A549 (cell line): Measurements from ENCODE around the gene NTNG1. TPM values are rescaled to one million over a fixed set of nuclear protein-coding genes. Genes with fewer than 3 reads are reported as not detected.

Experiments used
- ATAC-seq, 2 experiments: fragments of 200-7000 bp in 1 of 2; fragments of >200 bp in 1 of 2; cut with Nextera tagmentation in 1 of 2; cut with Tn5 transposase in 1 of 2; 3 replicates each; pipeline versions ENCODE4 v1.8.0 to v1.9.1; 2018 to 2020; ENCODE audit warnings: mild to moderate bottlenecking in 1 of 2, moderate library complexity in 1 of 2
- CTCF ChIA-PET: fragments of 300-600 bp; sonication (Branson Sonifier 250); formaldehyde crosslinking; extraction: SDS; loops from one replicate; lab custom pipeline; 2021; ENCODE audit warnings: antibody characterized with exemption, inconsistent platforms; lab: Yijun Ruan, JAX
- POLR2A ChIA-PET: fragments of 350-600 bp; formaldehyde crosslinking; extraction: SDS; loops from one replicate; lab custom pipeline; 2021; ENCODE audit warnings: antibody characterized with exemption, inconsistent platforms; lab: Yijun Ruan, JAX
- DNase-seq, 2 experiments: peaks; one replicate each; pipeline versions ENCODE4 v3.0.0 to v3.0.0-alpha.2; 2011 to 2016; ENCODE audit warnings: low read depth in 1 of 2, low spot score in 1 of 2
- FAIRE-seq: peaks from 2 replicates; lab custom pipeline; 2011; peaks lifted over from hg19 to GRCh38; lab: Jason Lieb, UNC
- H3K27ac ChIP-seq, 2 experiments: fragments of >200 bp; sonication (Bioruptor Twin); formaldehyde crosslinking; 3 replicates each; pipeline ENCODE4 v1.5.1; 2016 to 2017
- H3K4me1 ChIP-seq: fragments of >200 bp; sonication (Bioruptor Twin); formaldehyde crosslinking; 3 replicates; pipeline ENCODE4 v1.6.1; 2016
- H3K4me2 ChIP-seq: fragments of >200 bp; sonication (Bioruptor Twin); formaldehyde crosslinking; 3 replicates; pipeline ENCODE4 v1.6.1; 2016
- H3K4me3 ChIP-seq: fragments of >200 bp; sonication (Bioruptor Twin); formaldehyde crosslinking; 3 replicates; pipeline ENCODE4 v1.5.1; 2016
- H3K9me3 ChIP-seq: fragments of >200 bp; sonication (Bioruptor Twin); formaldehyde crosslinking; 3 replicates; pipeline ENCODE4 v1.6.1; 2016
- CBX8 ChIP-seq: fragments of 200-600 bp; sonication (generic); IDR thresholded peaks from 2 replicates; pipeline ENCODE4 v1.6.1; 2016
- CEBPB ChIP-seq, 2 experiments: fragments of >200 bp in 1 of 2; sonication (Bioruptor Twin) in 1 of 2; formaldehyde crosslinking in 1 of 2; IDR thresholded peaks; 2 replicates each; pipeline ENCODE4 v1.6.1; 2012 to 2016
- CHD2 ChIP-seq: fragments of 150-350 bp; IDR thresholded peaks from 2 replicates; pipeline ENCODE4 v1.6.1; 2014; ENCODE audit warnings: low read length; ENCODE audit not compliant: partially characterized antibody
- CHD4 ChIP-seq: fragments of 200-600 bp; sonication (generic); IDR thresholded peaks from 2 replicates; pipeline ENCODE4 v1.6.1; 2016; ENCODE audit warnings: antibody characterized with exemption, mild to moderate bottlenecking, borderline replicate concordance
- EP300 ChIP-seq, 2 experiments: fragments of >200 bp; sonication (Bioruptor Twin); formaldehyde crosslinking; IDR thresholded peaks; 2 replicates in 1 of 2; 3 replicates in 1 of 2; pipeline ENCODE4 v1.6.1; 2016 to 2017
- ESRRA ChIP-seq: fragments of 150-350 bp; IDR thresholded peaks from 2 replicates; pipeline ENCODE4 v1.6.1; 2014; ENCODE audit warnings: mild to moderate bottlenecking, low read length, borderline replicate concordance
- FOSL2 ChIP-seq, 2 experiments: fragments of 450-650 bp in 1 of 2; fragments of >200 bp in 1 of 2; sonication (Bioruptor Twin) in 1 of 2; formaldehyde crosslinking; IDR thresholded peaks; 2 replicates each; pipeline versions ENCODE4 v1.5.0 to v1.6.1; 2016 to 2020; ENCODE audit warnings: mild to moderate bottlenecking in 1 of 2, moderate library complexity in 1 of 2
- GATA3 ChIP-seq: IDR thresholded peaks from 2 replicates; pipeline ENCODE4 v1.6.1; 2012; ENCODE audit warnings: borderline replicate concordance
- HOXA7 ChIP-seq: fragments of 250-450 bp; sonication (Bioruptor Pico); IDR thresholded peaks from 2 replicates; pipeline ENCODE4 v1.5.0; 2020; ENCODE audit warnings: mild to moderate bottlenecking, moderate library complexity
- HOXB13 ChIP-seq: fragments of 250-450 bp; sonication (Bioruptor Pico); IDR thresholded peaks from 2 replicates; pipeline ENCODE4 v1.5.0; 2020; ENCODE audit warnings: low read depth, mild to moderate bottlenecking, moderate library complexity
- KDM1A ChIP-seq: fragments of 200-600 bp; sonication (generic); IDR thresholded peaks from 2 replicates; pipeline ENCODE4 v1.6.1; 2016; ENCODE audit warnings: low read depth, mild to moderate bottlenecking
- KDM5A ChIP-seq: fragments of 200-600 bp; sonication (generic); IDR thresholded peaks from 2 replicates; pipeline ENCODE4 v1.6.1; 2016; ENCODE audit warnings: antibody characterized with exemption, mild to moderate bottlenecking
- NFE2L2 ChIP-seq: fragments of 150-350 bp; conservative IDR thresholded peaks from 2 replicates; pipeline ENCODE4 v1.6.1; 2014; ENCODE audit warnings: low read length
- POLR2A ChIP-seq: IDR thresholded peaks from 2 replicates; pipeline ENCODE4 v1.6.1; 2012; ENCODE audit warnings: mild to moderate bottlenecking, low read length
- RAD21 ChIP-seq, 2 experiments: fragments of >200 bp in 1 of 2; sonication (Bioruptor Twin) in 1 of 2; formaldehyde crosslinking in 1 of 2; IDR thresholded peaks in 1 of 2; conservative IDR thresholded peaks in 1 of 2; 2 replicates in 1 of 2; 3 replicates in 1 of 2; pipeline ENCODE4 v1.6.1; 2012 to 2018; ENCODE audit warnings: inconsistent platforms in 1 of 2
- RARB ChIP-seq: fragments of 250-450 bp; sonication (Bioruptor Pico); IDR thresholded peaks from 2 replicates; pipeline ENCODE4 v1.8.0; 2021; ENCODE audit warnings: mild to moderate bottlenecking, moderate library complexity
- RCOR1 ChIP-seq: fragments of 150-350 bp; IDR thresholded peaks from 2 replicates; pipeline ENCODE4 v1.6.1; 2014; ENCODE audit warnings: antibody characterized with exemption, low read length, low read depth
- RFX5 ChIP-seq: fragments of 450-650 bp; IDR thresholded peaks from 2 replicates; pipeline ENCODE4 v1.7.1; 2014; ENCODE audit warnings: antibody characterized with exemption, mild to moderate bottlenecking, moderate library complexity
- SREBF2 ChIP-seq: fragments of 450-650 bp; IDR thresholded peaks from 2 replicates; pipeline ENCODE4 v1.6.1; 2014; ENCODE audit warnings: mild to moderate bottlenecking, moderate library complexity
- TFCP2L1 ChIP-seq: fragments of 250-450 bp; sonication (Bioruptor Pico); IDR thresholded peaks from 2 replicates; pipeline ENCODE4 v1.5.0; 2021; ENCODE audit warnings: mild to moderate bottlenecking
- TP53 ChIP-seq: fragments of 250-450 bp; sonication (Bioruptor Pico); IDR thresholded peaks from 2 replicates; pipeline ENCODE4 v1.5.0; 2021; ENCODE audit warnings: mild to moderate bottlenecking, moderate library complexity
- ZNF302 ChIP-seq: fragments of 250-450 bp; sonication (Bioruptor Pico); IDR thresholded peaks from 2 replicates; pipeline ENCODE4 v1.9.0; 2021; ENCODE audit warnings: inconsistent platforms, mild to moderate bottlenecking, moderate library complexity
- WGBS: methylation state at CpG from one replicate; pipeline ENCODE4 v1.1.6; 2017; ENCODE audit errors: missing lambda C conversion rate; 5-methylcytosine and 5-hydroxymethylcytosine counted together
- polyA plus RNA-seq, 4 experiments: library from polyadenylated mRNA; depleted of rRNA in 3 of 4; stranded (reverse); fragments of >200 nt; fragmentation: RNase III in 1 of 4; extraction: RNeasy Plus Mini Kit Qiagen cat#74134 plus additional on column Dnase treatment in 1 of 4; gene quantifications; 2 replicates in 3 of 4; 3 replicates in 1 of 4; pipeline ENCODE4 v1.2.3, GENCODE V29; 2011 to 2017
- TF ChIP-seq, protein P1 (sequence below): fragments of 200-600 bp; sonication (generic); IDR thresholded peaks from 2 replicates; pipeline ENCODE4 v1.6.1; 2016; ENCODE audit warnings: antibody characterized with exemption, mild to moderate bottlenecking, moderate library complexity
- TF ChIP-seq, protein P2 (sequence below): IDR thresholded peaks from 2 replicates; pipeline ENCODE4 v1.6.1; 2012

The NTNG1 gene
- polyA plus RNA-seq, 2 of the 4 experiments (the other 2 are of a cell fraction) = not detected

GRCh38 chr1:107342316-107342715, 201.5 kb downstream of the NTNG1 start:
- no peaks in the 10 kb centered on the region for H3K9me3 ChIP-seq
- TF ChIP-seq RAD21 (conservative IDR thresholded peaks at IDR 0.05 in 1 of 2, IDR thresholded peaks at IDR 0.05 in 1 of 2) = no peak
- no peak for TF ChIP-seq RFX5
- no peak for TF ChIP-seq TP53 (CRISPR knock-in tag)
- TF ChIP-seq, protein P1, sequence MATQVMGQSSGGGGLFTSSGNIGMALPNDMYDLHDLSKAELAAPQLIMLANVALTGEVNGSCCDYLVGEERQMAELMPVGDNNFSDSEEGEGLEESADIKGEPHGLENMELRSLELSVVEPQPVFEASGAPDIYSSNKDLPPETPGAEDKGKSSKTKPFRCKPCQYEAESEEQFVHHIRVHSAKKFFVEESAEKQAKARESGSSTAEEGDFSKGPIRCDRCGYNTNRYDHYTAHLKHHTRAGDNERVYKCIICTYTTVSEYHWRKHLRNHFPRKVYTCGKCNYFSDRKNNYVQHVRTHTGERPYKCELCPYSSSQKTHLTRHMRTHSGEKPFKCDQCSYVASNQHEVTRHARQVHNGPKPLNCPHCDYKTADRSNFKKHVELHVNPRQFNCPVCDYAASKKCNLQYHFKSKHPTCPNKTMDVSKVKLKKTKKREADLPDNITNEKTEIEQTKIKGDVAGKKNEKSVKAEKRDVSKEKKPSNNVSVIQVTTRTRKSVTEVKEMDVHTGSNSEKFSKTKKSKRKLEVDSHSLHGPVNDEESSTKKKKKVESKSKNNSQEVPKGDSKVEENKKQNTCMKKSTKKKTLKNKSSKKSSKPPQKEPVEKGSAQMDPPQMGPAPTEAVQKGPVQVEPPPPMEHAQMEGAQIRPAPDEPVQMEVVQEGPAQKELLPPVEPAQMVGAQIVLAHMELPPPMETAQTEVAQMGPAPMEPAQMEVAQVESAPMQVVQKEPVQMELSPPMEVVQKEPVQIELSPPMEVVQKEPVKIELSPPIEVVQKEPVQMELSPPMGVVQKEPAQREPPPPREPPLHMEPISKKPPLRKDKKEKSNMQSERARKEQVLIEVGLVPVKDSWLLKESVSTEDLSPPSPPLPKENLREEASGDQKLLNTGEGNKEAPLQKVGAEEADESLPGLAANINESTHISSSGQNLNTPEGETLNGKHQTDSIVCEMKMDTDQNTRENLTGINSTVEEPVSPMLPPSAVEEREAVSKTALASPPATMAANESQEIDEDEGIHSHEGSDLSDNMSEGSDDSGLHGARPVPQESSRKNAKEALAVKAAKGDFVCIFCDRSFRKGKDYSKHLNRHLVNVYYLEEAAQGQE = no peak
- TF ChIP-seq HOXA7 (CRISPR knock-in tag) = no peak
- TF ChIP-seq CEBPB (IDR thresholded peaks at IDR 0.05) = no peak
- TF ChIP-seq POLR2A = no peak
- no peak for TF ChIP-seq EP300 (IDR thresholded peaks at IDR 0.05)
- TF ChIP-seq KDM1A = no peak
- TF ChIP-seq ZNF302 = no peak
- TF ChIP-seq, protein P2, sequence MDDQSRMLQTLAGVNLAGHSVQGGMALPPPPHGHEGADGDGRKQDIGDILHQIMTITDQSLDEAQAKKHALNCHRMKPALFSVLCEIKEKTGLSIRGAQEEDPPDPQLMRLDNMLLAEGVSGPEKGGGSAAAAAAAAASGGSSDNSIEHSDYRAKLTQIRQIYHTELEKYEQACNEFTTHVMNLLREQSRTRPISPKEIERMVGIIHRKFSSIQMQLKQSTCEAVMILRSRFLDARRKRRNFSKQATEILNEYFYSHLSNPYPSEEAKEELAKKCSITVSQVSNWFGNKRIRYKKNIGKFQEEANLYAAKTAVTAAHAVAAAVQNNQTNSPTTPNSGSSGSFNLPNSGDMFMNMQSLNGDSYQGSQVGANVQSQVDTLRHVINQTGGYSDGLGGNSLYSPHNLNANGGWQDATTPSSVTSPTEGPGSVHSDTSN = no peak
- no peak for TF ChIP-seq GATA3
- TF ChIP-seq CBX8 = no peak
- TF ChIP-seq TFCP2L1 (CRISPR knock-in tag) = no peak
- no peak for TF ChIP-seq ESRRA
- no peak for TF ChIP-seq CHD2
- no peak for TF ChIP-seq HOXB13 (CRISPR knock-in tag)
- no peak for TF ChIP-seq RCOR1
- no peak for TF ChIP-seq CHD4
- H3K4me1 ChIP-seq = no peaks in the 10 kb centered on the region
- DNase-seq (no peak), ATAC-seq (no peak), FAIRE-seq (no peak)
- ChIA-PET POLR2A (no interaction called here), CTCF (no interaction called here)
- H3K4me3 ChIP-seq = no peak overlapping the region
- no peak overlapping the region for H3K4me2 ChIP-seq
- H3K27ac ChIP-seq = no peak overlapping the region

DNA sequence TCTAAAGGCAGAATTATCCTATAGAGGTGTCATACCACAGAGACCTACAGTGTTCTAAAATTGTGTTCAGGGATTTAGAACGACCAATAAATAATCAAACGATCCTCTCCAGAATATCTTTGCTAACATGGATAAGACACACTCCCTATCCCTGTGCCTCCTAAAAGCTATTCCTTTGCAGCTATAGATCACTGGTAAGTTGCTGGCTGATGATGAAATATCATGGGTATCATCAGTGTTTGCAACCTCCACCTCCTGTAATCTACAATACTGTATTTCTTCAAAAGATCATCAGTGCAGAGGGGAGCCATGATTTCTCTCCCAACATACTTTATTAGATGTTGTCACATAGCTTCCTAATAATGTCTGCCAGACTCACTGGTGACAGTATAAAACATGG, 201.9 kb downstream of the NTNG1 start:
- H3K27ac ChIP-seq = no peak overlapping the region
- H3K4me2 ChIP-seq = no peak overlapping the region
- FAIRE-seq (no peak), DNase-seq (no peak), ATAC-seq (no peak)
- POLR2A ChIA-PET = no interaction called here
- H3K4me3 ChIP-seq = no peak overlapping the region
- TF ChIP-seq HOXA7 (CRISPR knock-in tag) = no peak
- TF ChIP-seq FOSL2 (IDR thresholded peaks at IDR 0.05) = no peak
- no peak for TF ChIP-seq FOSL2 (CRISPR knock-in tag; IDR thresholded peaks at IDR 0.05)
- no peak for TF ChIP-seq RARB (CRISPR knock-in tag)
- TF ChIP-seq NFE2L2 = no peak
- no peak for TF ChIP-seq SREBF2
- no peak for TF ChIP-seq KDM5A
- no peak for TF ChIP-seq TP53 (CRISPR knock-in tag)
- 0% methylated on average over 2 of the region's 2 CpGs for WGBS
- H3K4me1 ChIP-seq = no peaks in the 10 kb centered on the region
- no peaks in the 10 kb centered on the region for H3K9me3 ChIP-seq
- CTCF ChIA-PET = no interaction called here
